ENCODE data around the gene PROSER2. TPM values are rescaled to one million over a fixed set of nuclear protein-coding genes. Genes with fewer than 3 reads are reported as not detected.

Gene PROSER2
- total and polyA plus RNA-seq, 9 of the 15 experiments (the other 6 are each of a cell fraction or from before 2014, with no cell fraction given) = 0.62 to 14.8 (median 2.9) TPM

GRCh38 chr10:11874568-11875493 is 51.7 kb downstream of the PROSER2 start:
- Histone ChIP-seq H4K20me1 (replicated peaks; ENCODE audit: control insufficient read depth, insufficient read depth, low read length) (peaks cover 17% of the 10 kb centered on the region), H3K9me3 (replicated peaks; ENCODE audit: control insufficient read depth, insufficient read depth, low read depth, low read length) (no peaks in the 10 kb centered on the region), H3K79me2 (ENCODE audit: control insufficient read depth, insufficient read depth, low read length) (peaks cover 84% of the 10 kb centered on the region), H3K4me3 (peak overlapping the region; percentile 1; the same call in 1 of the 2 replicates), H2AFZ (ENCODE audit: low read depth, low read length) (peak overlapping the region; percentile 79), H3K9ac (ENCODE audit: insufficient read depth in 1 of 2, low read depth in 2 of 2, low read length in 2 of 2) (peak overlapping the region; percentile 37 to 86), H3K9me1 (ENCODE audit: control insufficient read depth, insufficient read depth, low read length) (no peaks in the 10 kb centered on the region), H3K4me2 (ENCODE audit: insufficient read depth, low read length) (peak overlapping the region; percentile 56), H3K27ac (ENCODE audit: extremely low read depth, low read depth, low read length) (peak overlapping the region; percentile 80), H3K36me3 (ENCODE audit: control insufficient read depth, insufficient read depth, low read length) (peaks cover 16% of the 10 kb centered on the region), H3K27me3 (ENCODE audit: control insufficient read depth in 2 of 2, insufficient read depth in 2 of 2, low read length in 2 of 2) (no peaks in the 10 kb centered on the region), H3K4me1 (replicated peaks in 1 of 2; ENCODE audit: control insufficient read depth in 2 of 2, insufficient read depth in 2 of 2, low read length in 2 of 2) (peaks cover 39 to 71% of the 10 kb centered on the region in 2 experiments)
- in situ Hi-C loops (cut with MboI) (no loop called here), intact Hi-C loops (cut with micrococcal nuclease) (loop anchor here (1.0 kb wide), 1 partner anchor 23 kb away; no protein-coding TSS in a partner anchor)
- POLR2A ChIA-PET = interaction anchor here (0.6 to 1.7 kb wide), 7 partner anchors 9 to 669 kb away, joined by 3 to 7 read pairs (median 3); no protein-coding TSS in a partner anchor
- FAIRE-seq (peak; percentile 93), DNase-seq (ENCODE audit: extremely low read depth in 1 of 4, low spot score in 3 of 4) (peak; percentile 89 to 95 (median 92)), ATAC-seq (peak; percentile 83)
- CTCF ChIA-PET (ENCODE audit: low intra/inter-chr PET ratio) = no interaction called here
- WGBS (ENCODE audit: insufficient coverage, low coverage, missing lambda C conversion rate) = 3% methylated on average over 16 of the region's 20 CpGs
- BruUV-seq (replicated peaks) = no TSS peak
- no peak for TF ChIP-seq HDAC3 (IDR thresholded peaks at IDR 0.05; ENCODE audit: borderline replicate concordance, partially characterized antibody)
- no peak for TF ChIP-seq ZHX1 (conservative IDR thresholded peaks at IDR 0.05; ENCODE audit: low read length)
- TF ChIP-seq ZNF589 (CRISPR knock-in tag; IDR thresholded peaks at IDR 0.05; ENCODE audit: low read depth) = no peak
- no peak for TF ChIP-seq MED1 (CRISPR knock-in tag; IDR thresholded peaks at IDR 0.05; ENCODE audit: borderline replicate concordance)
- peak; percentile 94 for TF ChIP-seq L3MBTL2 (IDR thresholded peaks at IDR 0.05)
- TF ChIP-seq ZNF395 (CRISPR knock-in tag; IDR thresholded peaks at IDR 0.05) = no peak
- no peak for TF ChIP-seq FOXO4 (CRISPR knock-in tag; IDR thresholded peaks at IDR 0.05)
- TF ChIP-seq CREB3 (tag; conservative IDR thresholded peaks at IDR 0.05; ENCODE audit: low read depth) = no peak
- TF ChIP-seq ZNF584 (CRISPR knock-in tag; IDR thresholded peaks at IDR 0.05; ENCODE audit: low read depth) = no peak
- no peak for TF ChIP-seq SNRNP70 (optimal IDR thresholded peaks at IDR 0.05; ENCODE audit: low read depth, low read length)
- no peak for TF ChIP-seq ZNF696 (CRISPR knock-in tag; conservative IDR thresholded peaks at IDR 0.05)
